ENCODE data around the gene PRPS1.
"Not testable (repeated sequence)": the region's sequence is repeated elsewhere in the genome, so short reads cannot be mapped to it uniquely, and the experiment has no call there.

PRPS1 gene

DNA sequence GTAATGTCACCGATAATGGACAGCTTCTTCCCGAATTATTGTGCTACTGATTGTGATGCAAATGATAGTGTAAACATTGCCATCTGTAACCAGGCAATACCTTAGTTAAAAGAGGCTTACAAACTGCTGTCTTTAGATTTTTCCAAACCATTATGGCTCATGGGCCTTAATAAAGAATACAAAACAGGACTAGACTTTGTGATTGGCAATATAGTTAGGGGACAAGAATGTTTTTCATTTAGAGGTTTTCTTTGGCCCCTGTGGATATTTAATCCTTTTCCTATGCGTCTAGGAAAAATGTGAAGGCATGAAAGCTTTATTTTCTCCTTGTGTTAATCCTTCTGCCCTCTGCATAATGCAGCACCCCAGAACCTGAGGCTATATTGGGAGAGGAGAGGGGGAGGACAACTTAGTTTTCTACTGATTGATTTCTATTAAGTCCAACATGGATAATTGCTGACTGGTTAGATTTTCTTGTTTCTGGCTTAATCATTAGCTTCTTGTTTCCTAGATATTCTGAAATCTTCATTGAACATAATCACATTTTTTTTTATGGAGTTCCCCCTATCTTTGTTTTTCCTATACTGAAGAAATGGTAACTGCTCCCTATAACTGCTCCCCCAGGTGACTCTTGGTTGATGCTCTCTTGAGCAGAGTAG, 1.9 kb downstream of the PRPS1 start:
- DNase-seq (ENCODE audit: low read depth), result no peak

DNA sequence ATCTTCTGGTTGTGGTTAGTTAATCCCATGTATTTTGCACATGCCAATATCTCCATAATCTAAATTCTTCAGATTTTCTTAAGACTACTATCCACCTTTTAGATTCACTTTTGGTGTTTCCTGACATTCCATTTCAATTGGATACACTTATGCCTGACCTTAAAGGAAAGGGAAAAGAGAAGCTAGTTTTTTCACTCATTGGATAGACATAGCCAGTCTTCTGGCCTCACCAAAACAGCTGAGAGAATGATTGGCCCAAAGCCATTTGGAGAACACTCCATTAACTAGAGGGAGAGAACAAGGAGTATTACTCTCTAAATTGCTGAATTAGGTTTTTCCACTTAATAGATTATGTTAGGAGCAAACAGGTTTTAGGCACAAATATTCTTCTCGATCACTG, 4.0 kb downstream of the PRPS1 start:
- no peak for DNase-seq (ENCODE audit: low read depth)

DNA sequence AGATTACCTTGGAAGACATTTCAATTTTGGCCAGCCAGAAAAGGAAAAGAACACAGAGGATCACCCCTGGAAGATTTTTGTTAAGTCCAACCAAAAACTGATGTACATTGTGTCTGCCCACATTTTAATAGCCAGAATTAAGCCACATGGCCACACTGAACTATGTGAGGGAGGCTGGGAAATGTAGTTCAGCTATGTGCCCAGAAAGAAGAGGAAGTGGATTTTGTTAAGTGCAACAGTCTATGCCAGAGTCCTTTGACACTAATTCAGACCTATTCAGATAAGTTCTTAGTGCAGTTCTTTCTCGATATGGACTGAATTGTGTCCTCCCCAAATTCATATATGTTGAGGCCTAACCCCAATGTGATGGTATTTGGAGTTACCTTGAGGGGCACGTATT, 18.4 kb downstream of the PRPS1 start:
- DNase-seq (ENCODE audit: low read depth), result no peak

DNA sequence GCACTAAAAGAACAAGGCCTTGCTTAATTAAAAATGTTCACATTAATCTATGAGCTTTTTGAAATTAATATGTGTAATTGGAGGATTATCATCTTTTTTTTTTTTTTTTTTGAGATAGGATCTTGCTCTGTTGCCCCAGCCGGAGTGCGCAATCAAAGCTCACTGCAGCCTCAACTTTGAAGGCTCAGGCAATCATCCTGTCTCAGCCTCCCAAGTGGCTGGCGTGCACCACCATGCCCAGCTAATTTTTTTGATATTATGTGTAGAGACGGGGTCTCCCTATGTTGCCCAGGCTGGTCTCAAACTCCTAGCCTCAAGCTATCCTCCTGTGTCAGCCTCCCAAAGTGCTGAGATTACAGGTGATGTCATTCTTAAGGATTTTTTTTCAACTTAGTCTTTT, 20.0 kb downstream of the PRPS1 start:
- no peak for DNase-seq (ENCODE audit: low read depth)

DNA sequence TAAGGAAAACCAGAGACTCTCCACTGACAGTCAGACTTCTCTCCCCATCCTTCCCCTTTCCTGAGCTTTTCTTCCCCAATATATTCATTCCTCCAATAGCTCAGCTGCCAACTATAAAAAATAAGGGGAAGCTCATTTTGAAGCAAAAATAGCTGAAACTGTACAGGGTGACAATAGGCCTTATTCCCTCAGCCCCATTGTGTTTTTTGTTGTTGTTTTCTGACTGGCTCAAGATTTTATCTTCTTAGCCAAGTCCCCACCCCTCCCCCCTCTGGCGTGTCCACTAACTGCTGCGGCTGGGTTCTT, 26.2 kb downstream of the PRPS1 start:
- DNase-seq (ENCODE audit: low read depth), result no peak

DNA sequence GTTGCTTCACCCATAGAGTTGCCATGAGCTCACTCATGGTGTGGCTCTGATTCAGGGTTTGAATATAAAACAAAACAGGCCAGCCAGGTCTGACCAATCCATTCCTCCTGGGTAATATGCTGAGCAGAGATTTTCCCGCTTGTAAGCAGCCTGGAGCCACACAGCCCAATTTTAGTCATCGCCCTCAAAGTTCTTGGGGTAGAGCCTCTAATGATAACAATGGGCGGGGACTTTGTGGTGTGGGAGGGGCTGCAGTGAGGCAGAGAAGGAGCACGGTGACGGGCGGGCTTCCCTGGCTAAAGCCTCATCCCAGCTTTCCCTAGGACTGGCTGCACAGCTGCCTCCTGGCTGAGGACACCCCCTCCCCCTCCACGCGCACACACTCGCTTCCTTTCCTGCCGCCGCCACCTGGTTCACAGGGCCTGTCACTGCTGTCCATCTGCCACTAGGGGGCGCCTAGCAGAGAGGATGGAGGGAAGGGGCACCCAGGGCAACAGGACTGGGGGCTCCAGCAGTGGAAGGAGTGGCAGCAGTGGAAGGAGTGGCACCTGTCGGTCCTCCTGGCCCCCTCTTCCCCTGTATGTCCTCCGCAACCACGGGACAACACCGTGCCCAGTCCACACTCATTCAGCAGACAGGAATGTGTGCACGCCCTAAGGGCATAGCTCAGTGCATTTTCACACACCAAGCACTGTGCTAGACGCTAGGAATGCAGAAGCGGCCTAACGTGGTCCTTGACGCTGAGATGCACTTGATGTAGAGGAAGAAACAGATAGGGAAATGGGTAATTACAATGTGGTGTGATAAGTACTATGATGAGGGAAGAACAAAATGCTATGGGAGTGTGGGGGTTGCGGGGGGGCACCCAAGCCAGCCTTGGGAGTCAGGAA, 26.8 kb downstream of the PRPS1 start:
- DNase-seq (ENCODE audit: low read depth), result peak; percentile 56

DNA sequence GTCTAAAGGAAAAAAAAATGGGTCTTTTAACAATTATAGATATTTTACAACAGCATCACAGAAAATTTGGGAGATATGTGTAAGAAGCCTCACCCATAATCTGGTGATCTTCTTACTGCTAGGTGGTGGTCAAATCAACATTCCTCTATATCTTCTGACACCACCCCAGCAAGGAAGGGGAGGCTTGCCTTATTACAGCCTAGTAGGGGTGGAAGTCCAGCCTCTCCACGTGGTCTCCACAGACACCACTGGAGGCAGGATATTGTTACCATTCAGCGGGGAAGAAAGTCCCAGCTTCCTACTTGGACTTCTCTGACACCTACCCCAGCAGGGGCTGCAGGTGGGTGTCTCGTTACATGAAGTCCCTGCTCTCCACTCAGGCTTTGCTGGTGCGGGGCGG, 28.7 kb downstream of the PRPS1 start:
- DNase-seq (ENCODE audit: low read depth), result no peak

DNA sequence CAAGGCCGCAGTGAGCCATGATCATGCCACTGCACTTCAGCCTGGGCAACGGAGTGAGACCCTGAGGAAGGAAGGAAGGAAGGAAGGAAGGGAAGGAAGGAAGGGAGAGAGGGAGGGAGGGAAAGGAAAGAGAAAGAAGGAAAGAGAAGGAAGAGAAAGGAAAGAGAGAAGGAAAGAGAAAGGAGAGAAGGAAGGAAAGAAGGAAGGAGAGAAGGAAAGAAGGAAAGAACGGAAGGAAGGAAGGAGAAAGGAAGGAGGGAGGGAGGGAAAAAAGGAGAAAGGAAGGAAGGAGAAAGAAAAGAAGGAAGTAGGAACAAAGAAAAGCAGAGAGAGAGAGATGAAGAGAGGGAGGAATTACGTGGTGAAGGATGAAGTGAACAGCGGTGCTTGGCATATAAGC, 30.4 kb downstream of the PRPS1 start:
- DNase-seq (ENCODE audit: low read depth), result no peak

DNA sequence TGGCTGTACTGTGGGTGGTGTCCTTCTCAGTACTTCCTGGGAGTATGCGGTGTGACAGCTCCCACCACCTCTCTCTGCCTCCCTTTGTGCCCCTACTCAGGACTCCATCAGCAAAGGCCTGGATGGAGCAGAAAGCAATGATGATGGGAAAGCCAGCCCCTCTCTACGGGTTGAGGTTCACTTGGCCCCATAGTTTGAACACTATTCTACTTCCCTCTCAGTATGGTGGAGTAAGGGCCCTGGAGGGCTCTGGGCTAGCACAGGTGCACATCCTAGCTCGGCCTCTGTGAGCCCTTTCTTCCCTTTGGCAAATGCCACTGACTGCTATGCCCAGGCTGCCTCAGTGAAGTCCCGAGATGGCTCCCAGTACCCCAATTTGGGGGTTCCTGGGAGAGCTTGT, 31.0 kb downstream of the PRPS1 start:
- no peak for DNase-seq (ENCODE audit: low read depth)

DNA sequence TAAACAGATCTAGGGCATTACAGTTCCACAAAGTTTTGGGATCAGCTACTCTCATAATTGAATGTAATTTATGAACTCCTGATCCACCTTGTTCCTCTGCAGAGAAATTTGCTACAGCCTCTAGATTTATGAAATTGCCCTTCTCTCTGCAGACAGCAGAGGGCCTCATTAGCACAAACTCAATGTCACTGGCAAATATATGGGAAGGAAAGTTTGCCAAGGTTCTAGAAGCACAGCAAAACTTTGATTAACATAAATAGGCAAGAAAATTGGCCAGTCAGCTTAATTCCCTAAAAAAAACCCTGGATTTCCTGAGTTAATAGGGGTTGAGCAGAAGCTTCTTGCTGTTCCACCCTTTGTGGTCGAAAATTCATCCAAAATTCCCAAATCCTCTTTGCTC, 31.5 kb downstream of the PRPS1 start:
- no peak for DNase-seq (ENCODE audit: low read depth)

DNA sequence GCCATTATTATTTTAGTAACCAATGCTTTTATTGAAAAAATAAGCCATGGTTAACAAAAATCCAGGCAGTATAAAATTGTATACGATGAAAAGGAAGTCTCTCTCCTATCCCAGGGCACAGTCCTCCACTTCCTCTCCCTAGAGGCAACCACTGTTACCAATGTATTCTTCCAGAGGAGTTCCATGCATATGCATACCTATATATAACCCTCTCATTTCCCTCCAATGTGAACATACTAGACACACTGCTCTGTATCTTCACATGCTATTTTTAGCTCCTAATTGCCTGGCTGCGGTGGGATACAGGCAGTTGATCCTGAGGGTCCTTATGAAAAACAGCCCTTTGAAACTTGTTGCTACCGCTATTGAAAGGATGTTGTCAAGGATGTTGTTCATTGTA, 33.8 kb downstream of the PRPS1 start:
- DNase-seq (ENCODE audit: low read depth), result no peak

DNA sequence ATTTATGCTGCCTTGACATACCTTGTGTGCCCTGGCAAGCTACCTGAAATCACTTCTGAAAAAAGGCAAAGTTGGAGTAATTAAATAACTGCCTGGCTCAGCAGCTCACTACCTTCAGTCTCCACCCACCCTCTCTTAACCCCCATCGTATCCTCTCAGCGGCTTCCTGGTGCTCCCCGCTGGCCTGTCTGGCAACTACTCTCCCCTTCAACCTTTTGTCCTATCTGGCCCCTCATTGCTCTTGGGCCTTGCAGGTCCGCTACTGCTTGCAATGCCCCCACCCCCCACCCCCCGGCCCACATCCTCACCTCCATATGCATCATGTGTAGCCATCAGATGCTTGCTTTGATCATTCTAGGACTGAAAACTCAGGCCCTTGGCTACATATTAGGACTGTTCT, 34.5 kb downstream of the PRPS1 start:
- DNase-seq (ENCODE audit: low read depth), result no peak

DNA sequence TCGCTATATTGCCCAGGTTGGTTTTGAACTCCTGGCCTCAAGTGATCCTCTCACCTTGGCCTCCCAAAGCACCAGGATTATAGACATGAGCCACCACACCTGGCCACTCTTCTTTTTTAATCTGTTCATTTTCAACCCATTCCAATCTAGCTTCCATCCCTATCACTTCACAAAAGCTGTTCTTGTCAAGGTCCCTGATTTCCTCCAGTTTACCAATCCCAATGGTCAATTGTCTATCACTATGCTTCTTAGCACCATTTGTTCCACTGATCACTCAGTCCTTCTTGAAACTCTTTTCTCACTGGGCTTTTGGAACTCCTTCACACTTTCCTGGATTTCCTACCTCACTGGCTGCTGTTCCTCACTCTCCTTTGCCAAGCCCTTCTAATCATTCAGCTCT, 38.6 kb downstream of the PRPS1 start:
- no peak for DNase-seq (ENCODE audit: low read depth)

DNA sequence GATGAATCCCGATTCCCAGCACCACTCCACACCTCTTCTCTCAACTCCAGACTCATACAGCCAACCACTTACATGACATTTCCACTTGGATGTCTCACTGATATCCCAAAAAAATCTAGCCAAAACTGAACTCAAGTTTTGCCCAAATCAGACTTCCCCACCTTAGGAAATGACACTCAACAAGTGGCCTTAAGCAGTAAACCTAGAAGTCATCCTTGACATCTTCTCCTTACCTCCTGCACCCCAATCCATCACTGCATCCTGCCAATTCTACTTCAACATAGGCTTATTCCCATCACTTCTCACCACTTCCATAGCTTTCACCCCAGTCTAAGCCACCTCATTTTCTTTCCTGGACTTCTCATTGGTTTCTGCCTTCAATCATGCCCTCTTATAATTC, 39.1 kb downstream of the PRPS1 start:
- DNase-seq (ENCODE audit: low read depth), result no peak

DNA sequence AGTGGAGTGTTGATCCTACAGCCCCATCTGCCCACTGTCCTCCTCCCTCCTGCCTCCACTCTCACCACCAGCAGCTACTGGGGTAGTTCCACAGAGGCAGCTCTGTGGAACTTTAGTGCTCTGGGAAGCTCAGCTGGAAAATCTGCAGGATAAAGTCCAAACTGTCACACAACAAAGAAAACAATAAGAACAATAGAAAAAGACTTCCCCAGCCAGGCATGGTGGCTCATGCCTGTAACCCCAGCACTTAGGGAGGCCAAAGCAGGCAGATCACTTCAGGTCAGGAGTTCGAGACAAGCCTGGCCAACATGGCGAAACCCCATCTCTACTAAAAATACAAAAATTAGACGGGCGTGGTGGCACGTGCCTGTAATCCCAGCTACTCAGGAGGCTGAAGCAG, 40.4 kb downstream of the PRPS1 start:
- DNase-seq (ENCODE audit: low read depth), result not testable (repeated sequence)

DNA sequence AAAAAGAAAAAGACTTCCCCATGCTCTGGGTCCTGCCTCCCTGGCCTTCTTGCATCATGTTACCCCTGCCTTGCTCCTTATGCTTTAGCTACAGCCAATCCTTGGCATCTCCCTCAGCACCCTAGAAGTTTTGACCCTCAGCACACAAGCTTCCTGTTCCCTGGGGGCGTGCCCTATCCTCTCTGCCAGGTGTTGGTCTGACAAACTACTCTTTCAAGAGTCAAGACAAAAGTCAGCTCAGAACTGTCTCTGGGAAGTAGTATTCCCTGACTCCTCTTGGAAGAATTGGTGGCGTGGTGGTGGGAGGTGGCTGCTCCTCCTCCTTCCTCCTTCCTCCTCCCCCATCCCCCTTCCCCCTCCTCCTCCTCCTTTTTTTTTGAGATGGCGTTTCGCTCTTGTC, 41.0 kb downstream of the PRPS1 start:
- no peak for DNase-seq (ENCODE audit: low read depth)

DNA sequence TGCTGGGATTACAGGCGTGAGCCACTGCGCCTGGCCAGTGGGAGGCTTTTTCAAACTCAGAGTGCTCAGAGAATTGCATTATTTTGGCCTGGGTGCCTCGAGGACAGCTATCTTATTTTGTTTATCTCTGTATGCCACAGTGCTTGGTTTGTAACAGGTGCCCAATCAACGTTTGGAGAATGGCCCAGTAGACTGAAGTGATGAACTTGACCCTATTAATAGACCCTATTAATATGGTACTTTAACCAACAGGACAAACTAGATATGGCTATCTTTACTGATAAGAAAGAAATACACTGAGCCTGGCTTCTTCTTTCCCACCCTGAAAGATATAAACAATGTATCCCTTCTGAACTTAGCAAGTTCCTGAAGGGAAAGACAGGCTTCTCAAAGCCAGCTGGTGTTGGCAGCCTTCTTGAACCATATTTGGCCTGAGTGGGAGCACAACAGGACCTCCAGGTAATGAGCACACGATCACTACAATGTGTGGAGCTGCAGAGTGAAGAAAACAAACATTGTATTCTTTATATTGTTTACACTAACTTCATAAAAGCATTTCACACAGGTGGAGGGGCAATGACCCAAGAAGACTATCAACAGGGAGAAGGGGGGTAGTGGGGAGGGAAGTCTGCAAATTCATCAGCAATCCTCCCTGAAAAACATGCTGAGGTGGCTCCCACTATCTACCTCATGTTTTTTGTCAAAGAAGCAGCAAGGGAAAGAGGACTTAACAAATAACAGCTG, 41.7 kb downstream of the PRPS1 start:
- DNase-seq (ENCODE audit: low read depth), result no peak

DNA sequence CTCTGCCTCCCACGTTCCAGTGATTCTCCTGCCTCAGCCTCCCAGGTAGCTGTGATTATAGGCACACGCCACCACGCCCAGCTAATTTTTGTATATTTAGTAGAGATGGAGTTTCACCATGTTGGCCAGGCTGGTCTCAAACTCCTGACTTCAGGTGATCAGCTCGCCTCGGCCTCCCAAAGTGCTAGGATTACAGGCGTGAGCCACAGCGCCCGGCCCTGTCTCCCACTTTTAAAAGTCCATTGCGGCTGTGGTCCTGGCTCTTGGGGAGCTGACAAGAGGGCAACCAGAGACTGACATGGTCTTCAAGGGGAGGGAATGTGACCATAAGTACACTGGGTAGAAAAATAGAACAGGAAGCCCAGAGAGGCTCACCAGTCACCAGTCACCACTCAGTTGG, 42.9 kb downstream of the PRPS1 start:
- not testable (repeated sequence) for DNase-seq (ENCODE audit: low read depth)

DNA sequence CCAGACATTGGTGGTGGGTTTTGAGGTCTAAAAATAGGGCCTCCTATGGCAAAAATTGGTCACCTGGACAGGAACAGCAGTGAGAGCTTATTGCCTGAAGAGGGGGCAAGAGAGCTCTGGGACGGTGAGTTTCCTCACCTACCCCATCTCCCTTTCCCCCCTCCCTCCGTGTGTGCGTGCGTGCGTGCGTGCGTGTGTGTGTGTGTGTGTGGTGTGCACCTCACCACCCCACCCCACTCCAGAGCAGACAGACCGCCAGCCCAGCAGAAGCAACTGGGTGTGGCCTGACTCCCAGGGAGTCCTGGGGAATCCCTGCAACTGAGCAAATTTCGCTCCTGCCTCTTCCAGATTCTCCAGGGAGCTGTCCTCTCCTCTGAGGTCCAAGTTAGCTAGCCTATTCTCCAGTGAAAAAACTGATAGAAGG, 44.7 kb downstream of the PRPS1 start:
- DNase-seq (ENCODE audit: low read depth), result peak; percentile 74

DNA sequence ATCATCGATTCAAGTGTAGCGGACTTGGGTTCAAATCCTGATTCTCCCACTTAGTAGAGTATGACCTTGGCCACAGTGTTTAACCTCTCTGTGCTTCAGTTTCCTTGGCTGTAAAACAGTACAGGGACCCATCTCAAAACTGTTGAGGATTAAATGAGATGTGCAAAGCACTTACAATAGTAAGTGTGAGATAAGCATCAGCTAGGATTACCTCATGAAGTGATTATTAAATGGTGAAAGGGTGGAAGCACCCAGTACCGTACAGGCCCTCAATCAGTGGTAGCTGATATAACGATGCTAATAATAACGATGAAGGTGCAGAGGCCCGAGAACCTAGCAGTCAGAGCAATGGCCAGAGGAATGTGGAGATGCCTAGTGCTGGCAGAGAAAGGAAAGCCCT, 45.1 kb downstream of the PRPS1 start:
- no peak for DNase-seq (ENCODE audit: low read depth)

DNA sequence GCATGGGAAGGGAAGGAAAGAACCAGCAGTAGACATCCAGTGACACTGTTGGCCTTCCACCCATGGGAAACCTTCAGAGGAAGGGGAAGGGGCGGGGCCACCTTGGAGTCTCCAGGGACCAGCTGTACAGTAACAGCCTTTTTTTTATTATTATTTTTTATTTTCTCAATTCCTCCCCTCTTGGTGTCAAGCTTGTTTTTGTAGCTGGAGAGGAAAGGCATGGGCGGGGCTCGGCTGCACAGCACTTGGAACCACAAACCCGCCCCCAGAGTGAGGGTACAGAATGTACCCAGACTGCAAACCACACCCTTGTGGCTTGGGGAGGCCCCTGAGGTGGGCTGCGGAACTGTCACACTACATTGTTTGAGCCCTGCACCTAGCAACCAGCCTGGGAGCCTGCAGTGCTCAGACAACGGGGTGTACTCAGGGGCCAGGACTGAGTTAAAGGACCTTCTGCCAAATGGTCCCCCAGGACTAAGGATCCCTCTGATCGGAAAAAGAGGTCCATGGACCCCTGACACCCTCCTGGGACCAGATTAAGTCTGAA, 45.7 kb downstream of the PRPS1 start:
- DNase-seq (ENCODE audit: low read depth), result peak; percentile 90

DNA sequence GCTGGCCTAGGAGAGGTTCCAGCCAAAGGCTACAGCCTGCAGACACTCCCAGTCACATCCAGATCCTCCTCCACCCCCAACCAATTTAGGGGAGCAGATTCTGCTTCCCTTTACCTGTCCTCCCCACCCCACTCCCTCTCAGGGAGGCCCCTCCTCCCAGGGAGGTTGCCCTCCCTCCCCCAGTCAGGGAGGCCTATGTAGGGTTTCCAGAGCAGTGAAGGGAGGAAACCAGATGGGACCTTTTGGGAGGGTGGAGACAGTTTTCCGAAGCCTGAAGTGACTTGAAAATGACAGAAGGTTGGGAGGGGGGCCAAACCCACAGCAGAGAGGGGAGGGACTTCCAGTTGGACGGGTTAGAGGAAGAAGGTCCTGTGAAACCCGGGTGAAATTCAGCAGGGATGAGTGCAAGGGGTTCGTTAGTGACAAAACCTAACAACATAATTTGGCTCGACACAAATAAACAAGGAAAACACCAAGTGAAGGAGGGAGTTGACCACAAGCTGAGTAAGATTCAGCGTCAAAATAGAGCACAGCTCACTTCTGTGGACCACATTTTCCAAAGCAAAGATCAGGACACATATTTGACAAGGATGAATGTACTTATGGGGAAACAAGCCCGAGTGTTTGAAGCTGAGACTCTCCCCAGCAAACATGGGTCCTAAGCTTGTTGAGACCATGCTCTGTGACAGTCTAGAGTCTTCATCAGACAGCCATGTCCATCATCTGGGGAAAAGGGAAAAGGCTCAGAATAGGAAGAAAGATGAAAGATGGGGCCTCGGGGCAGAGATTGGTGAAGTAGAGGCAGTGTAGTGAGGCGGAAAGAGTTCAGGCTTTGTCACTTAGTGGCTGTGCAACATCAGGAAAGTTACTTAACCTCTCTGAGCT, 46.4 kb downstream of the PRPS1 start:
- peak; percentile 44 for DNase-seq (ENCODE audit: low read depth)
